B cell (primary cell): Measurements from ENCODE around the gene IAH1. TPM values are rescaled to one million over a fixed set of nuclear protein-coding genes. Genes with fewer than 3 reads are reported as not detected.

Experiments used
- polyA plus RNA-seq: library from polyadenylated mRNA; depleted of rRNA; stranded (reverse); fragments of >200 nt; gene quantifications from 2 replicates; pipeline ENCODE4 v1.2.3, GENCODE V29; 2012
- total RNA-seq, 2 donors: library from RNA; stranded (reverse); fragments of 120-200 nt in 1 of 2; gene quantifications; 1 replicate in 1 of 2; 2 replicates in 1 of 2; pipeline versions ENCODE4 v1.2.3 to v1.2.4, GENCODE V29; 2013 to 2022

IAH1 gene
- total and polyA plus RNA-seq, 2 donors (not counting 1 experiment from before 2014, with no cell fraction given), result 33.3 to 54.8 TPM

Other genes starting within 250 kb of the IAH1 start
- 42.8 and 47.1 TPM in 2 replicates for gene ITGB1BP1, start 51.0 kb upstream of the IAH1 start, total RNA-seq
- gene ITGB1BP1, start 51.0 kb upstream of the IAH1 start, polyA plus RNA-seq, result 25.7 and 31.2 TPM in 2 replicates
- 28.0 and 28.4 TPM in 2 replicates for gene CPSF3, start 50.9 kb upstream of the IAH1 start, total RNA-seq
- 13.0 and 18.2 TPM in 2 replicates for gene CPSF3, start 50.9 kb upstream of the IAH1 start, polyA plus RNA-seq
- 57.8 and 60.5 TPM in 2 replicates for gene ADAM17, start 81.3 kb downstream of the IAH1 start, total RNA-seq
- 13.9 and 18.1 TPM in 2 replicates for gene ADAM17, start 81.3 kb downstream of the IAH1 start, polyA plus RNA-seq
- 119 and 126 TPM in 2 replicates for gene YWHAQ, start 156.4 kb downstream of the IAH1 start, total RNA-seq
- 68.7 and 93.3 TPM in 2 replicates for gene YWHAQ, start 156.4 kb downstream of the IAH1 start, polyA plus RNA-seq